ENCODE measurements around the gene PTPRH.

Gene PTPRH

DNA sequence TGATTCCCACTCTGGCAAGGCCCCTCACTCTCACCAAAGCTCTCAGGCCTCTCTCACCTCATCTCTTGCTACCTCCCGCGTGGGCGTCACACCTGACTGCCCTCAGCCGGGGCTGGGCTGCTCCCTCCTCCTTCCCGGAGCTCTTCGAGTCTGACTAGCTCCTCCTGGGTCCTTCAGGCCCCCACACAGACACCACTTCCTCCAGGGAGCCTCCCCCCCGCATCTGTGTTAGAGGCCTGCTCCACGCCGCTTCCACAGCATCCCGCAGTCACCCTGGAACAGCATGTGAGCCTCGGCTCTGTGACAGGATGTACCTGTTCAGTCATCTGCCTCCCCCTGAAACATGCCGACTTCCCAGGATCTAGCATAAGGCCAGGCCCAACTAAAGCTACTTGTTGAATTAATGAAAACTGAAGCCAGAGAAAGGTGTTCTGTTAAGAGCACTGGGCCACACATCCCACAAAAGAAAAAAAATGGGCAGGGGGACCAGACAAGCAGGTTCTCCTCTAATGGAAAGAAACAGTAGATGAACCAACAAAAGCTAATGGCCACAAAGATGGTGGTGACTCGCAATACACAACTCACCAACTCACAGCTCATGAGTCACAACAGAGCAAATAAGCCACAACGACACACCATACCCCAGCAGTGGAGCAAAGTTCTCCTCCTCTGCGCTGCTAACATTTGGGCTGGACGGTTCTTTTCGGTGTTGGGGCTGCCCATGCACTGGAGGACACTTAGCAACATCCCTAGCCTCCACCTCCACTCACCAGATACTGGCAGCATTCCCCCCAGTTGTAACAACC lies 46.5 kb upstream of the PTPRH start:
- DNase-seq (ENCODE audit: low read depth), result peak; percentile 77
- H3K4me3 ChIP-seq (ENCODE audit: low read depth, low read length), result peak overlapping the region; percentile 88
- TF ChIP-seq MYC (IDR thresholded peaks at IDR 0.05; ENCODE audit: low read depth, low read length), result peak; percentile 59; the same call in 1 of the 2 replicates
- TF ChIP-seq, protein P1, sequence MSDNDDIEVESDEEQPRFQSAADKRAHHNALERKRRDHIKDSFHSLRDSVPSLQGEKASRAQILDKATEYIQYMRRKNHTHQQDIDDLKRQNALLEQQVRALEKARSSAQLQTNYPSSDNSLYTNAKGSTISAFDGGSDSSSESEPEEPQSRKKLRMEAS (IDR thresholded peaks at IDR 0.05; ENCODE audit: low read depth, low read length), result no peak; the same call in 1 of the 2 replicates
- TF ChIP-seq POLR2A (IDR thresholded peaks at IDR 0.05; ENCODE audit: extremely low read depth, insufficient read length), result peak; percentile 44

DNA sequence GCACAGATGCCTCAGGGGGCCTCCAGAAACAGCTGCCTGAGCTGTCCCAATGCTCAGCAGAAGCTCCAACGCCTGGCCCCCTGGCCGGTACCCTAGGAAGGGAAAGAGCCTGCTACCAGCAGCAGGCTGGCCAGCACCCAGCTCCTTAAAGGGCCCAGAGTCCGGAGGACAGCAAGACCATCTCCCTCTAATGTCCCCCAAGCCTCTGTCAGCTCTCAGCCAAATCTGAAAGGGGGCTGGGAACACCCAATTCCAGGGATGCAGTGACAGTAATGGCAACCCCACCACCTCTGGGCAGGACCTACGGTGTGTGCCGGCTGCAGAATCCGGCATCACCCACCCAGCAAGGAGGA lies 45.3 kb upstream of the PTPRH start:
- no peak for DNase-seq (ENCODE audit: low read depth)
- TF ChIP-seq MYC (IDR thresholded peaks at IDR 0.05; ENCODE audit: low read depth, low read length), result no peak
- TF ChIP-seq, protein P2, sequence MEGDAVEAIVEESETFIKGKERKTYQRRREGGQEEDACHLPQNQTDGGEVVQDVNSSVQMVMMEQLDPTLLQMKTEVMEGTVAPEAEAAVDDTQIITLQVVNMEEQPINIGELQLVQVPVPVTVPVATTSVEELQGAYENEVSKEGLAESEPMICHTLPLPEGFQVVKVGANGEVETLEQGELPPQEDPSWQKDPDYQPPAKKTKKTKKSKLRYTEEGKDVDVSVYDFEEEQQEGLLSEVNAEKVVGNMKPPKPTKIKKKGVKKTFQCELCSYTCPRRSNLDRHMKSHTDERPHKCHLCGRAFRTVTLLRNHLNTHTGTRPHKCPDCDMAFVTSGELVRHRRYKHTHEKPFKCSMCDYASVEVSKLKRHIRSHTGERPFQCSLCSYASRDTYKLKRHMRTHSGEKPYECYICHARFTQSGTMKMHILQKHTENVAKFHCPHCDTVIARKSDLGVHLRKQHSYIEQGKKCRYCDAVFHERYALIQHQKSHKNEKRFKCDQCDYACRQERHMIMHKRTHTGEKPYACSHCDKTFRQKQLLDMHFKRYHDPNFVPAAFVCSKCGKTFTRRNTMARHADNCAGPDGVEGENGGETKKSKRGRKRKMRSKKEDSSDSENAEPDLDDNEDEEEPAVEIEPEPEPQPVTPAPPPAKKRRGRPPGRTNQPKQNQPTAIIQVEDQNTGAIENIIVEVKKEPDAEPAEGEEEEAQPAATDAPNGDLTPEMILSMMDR (IDR thresholded peaks at IDR 0.05; ENCODE audit: low read depth, low read length), result no peak
- peak overlapping the region; percentile 88 for H3K4me3 ChIP-seq (ENCODE audit: low read depth, low read length)

- peak; percentile 85 for DNase-seq (ENCODE audit: low read depth)
- H3K4me3 ChIP-seq (ENCODE audit: low read depth, low read length), result peak overlapping the region; percentile 88
- TF ChIP-seq POLR2A (IDR thresholded peaks at IDR 0.05; ENCODE audit: extremely low read depth, insufficient read length) (peak; percentile 31), MYC (IDR thresholded peaks at IDR 0.05; ENCODE audit: low read depth, low read length) (peak; percentile 71)
- TF ChIP-seq, protein P2 (IDR thresholded peaks at IDR 0.05; ENCODE audit: low read depth, low read length), result no peak
- TF ChIP-seq, protein P1 (IDR thresholded peaks at IDR 0.05; ENCODE audit: low read depth, low read length), result peak; percentile 33
Measured at GRCh38 chr19:55253842-55254624, 44.7 kb upstream of the PTPRH start.

DNA sequence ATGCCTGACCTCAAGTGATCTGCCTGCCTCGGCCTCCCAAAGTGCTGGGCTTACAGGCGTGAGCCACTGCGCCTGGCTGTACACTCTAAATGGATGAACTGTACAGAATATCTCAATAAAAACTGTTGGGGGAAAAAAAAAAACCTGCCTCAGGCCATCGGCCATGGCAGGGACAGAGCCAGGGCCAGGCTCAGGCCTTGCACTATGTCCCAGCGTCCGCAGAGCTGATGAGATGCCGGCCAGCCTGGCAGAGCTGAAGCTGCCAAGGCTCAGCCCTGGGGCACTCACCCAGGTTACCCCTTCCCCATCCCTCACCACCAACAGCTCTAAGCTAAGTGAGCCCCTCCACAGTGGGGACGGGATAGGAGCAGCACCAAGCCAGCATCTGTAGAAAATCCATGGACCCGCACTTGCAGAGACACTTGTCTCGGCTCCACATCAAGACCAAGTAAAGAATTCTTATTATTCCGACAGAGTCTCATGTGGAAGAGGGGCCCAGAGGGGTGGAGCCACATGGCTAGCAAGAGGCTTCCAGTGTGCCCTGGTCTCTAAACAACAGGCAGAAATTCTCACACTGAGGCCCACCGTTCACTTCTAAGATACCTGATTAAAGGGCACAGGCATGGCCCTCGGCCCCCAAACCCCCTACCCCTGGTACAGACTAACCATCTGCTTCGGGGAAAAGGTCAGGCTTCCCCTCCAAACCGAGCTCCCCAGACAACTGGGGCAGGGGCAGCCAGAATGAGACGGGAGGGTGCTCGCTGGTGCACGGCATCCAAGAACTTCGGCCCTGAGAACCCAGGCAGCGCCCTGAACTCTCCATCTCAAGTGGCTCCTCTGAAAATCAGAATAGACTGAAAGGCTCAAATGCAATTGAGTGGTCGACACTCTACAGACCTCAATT lies 43.7 kb upstream of the PTPRH start:
- TF ChIP-seq POLR2A (IDR thresholded peaks at IDR 0.05; ENCODE audit: extremely low read depth, insufficient read length) (no peak), MYC (IDR thresholded peaks at IDR 0.05; ENCODE audit: low read depth, low read length) (no peak)
- TF ChIP-seq, protein P1 (IDR thresholded peaks at IDR 0.05; ENCODE audit: low read depth, low read length), result no peak
- TF ChIP-seq, protein P2 (IDR thresholded peaks at IDR 0.05; ENCODE audit: low read depth, low read length), result no peak
- H3K4me3 ChIP-seq (ENCODE audit: low read depth, low read length), result peak overlapping the region; percentile 88
- DNase-seq (ENCODE audit: low read depth), result no peak

DNA sequence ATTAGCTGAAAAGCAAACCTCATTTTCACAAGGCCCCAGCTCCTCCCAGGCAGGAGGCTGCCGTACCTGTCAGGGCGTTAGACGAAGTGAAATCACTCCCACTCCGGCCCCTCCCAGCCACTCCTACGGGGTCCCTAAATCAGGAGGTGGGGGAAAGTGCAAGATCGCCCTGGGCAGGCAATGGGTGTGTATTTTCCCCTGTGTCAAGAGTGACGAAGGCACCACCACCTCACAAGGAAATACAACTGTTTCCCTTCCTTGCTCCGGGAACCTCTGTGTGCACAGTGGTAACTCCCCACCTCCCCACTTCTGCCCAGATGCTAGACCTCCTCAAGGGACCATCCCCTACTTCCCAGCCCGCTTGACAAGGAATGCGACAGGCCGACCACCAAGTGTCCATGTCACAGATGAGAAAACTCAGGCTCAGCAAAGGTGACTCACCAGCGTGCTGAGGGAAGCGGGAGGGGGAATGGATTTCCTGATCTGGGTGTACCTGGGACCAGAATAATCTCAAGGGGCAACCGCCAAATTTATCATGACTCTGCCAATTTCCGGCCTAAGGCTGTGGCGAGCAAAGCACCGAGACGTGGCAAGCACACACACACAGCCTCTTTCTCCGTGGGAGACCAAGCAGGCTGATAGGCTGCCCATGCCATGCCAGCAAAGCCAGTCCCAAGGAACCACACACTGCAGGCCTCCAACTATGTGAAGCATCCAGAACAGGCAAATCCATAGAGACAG lies 42.2 kb upstream of the PTPRH start:
- TF ChIP-seq, protein P1 (IDR thresholded peaks at IDR 0.05; ENCODE audit: low read depth, low read length), result no peak
- TF ChIP-seq MYC (IDR thresholded peaks at IDR 0.05; ENCODE audit: low read depth, low read length), result no peak
- TF ChIP-seq, protein P2 (IDR thresholded peaks at IDR 0.05; ENCODE audit: low read depth, low read length), result no peak
- no peak for TF ChIP-seq POLR2A (IDR thresholded peaks at IDR 0.05; ENCODE audit: extremely low read depth, insufficient read length)
- DNase-seq (ENCODE audit: low read depth), result peak; percentile 29
- no peak overlapping the region for H3K4me3 ChIP-seq (ENCODE audit: low read depth, low read length)

Measured in NB4 (cell line).